HG02973 (cell line): ENCODE measurements around the gene FAM229A.
"Not testable (repeated sequence)": the region's sequence is repeated elsewhere in the genome, so short reads cannot be mapped to it uniquely, and the experiment has no call there.

Experiments
- ATAC-seq: cut with Tn5 transposase; IDR thresholded peaks from one replicate; pipeline ENCODE4 v1.9.1; 2021; ENCODE audit warnings: moderate library complexity; ENCODE audit not compliant: unreplicated experiment

FAM229A gene

GRCh38 chr1:32362474-32363313 is at the start of gene FAM229A, which contains the start of gene TSSK3:
Gene FAM229A, minus strand, starts transcription at chr1:32362485. Its CDS starts 394 bp downstream, at chr1:32362091.
Gene TSSK3, plus strand, starts transcription at chr1:32362539. Its CDS starts 163 bp downstream, at chr1:32362702.
- no peak for ATAC-seq

- ATAC-seq, result no peak
Observed at GRCh38 chr1:32411261-32411660, 49.0 kb upstream of the FAM229A start.

GRCh38 chr1:32406629-32407111 is 44.4 kb upstream of the FAM229A start:
- ATAC-seq, result no peak

- ATAC-seq, result no peak
Observed at GRCh38 chr1:32405672-32406467, 43.6 kb upstream of the FAM229A start.

- ATAC-seq, result no peak
Observed at GRCh38 chr1:32404946-32405345, 42.7 kb upstream of the FAM229A start.

- ATAC-seq, result no peak
Observed at GRCh38 chr1:32400876-32401631, 38.8 kb upstream of the FAM229A start.

GRCh38 chr1:32399843-32400242 is 37.6 kb upstream of the FAM229A start:
- no peak for ATAC-seq

- ATAC-seq, result no peak
Observed at GRCh38 chr1:32398401-32398800, 36.1 kb upstream of the FAM229A start.

- not testable (repeated sequence) for ATAC-seq
Observed at GRCh38 chr1:32396524-32396923, 34.2 kb upstream of the FAM229A start.

- ATAC-seq, result no peak
Observed at GRCh38 chr1:32394890-32395432, 32.7 kb upstream of the FAM229A start.

GRCh38 chr1:32394141-32394889 is 32.0 kb upstream of the FAM229A start, which contains the start of gene BSDC1:
Gene BSDC1, minus strand, starts transcription at chr1:32394441. Its CDS starts 27 bp downstream, at chr1:32394414.
- peak; percentile 90 for ATAC-seq

GRCh38 chr1:32393832-32394140 is 31.5 kb upstream of the FAM229A start:
- ATAC-seq, result peak; percentile 17

- no peak for ATAC-seq
Observed at GRCh38 chr1:32393136-32393535, 30.9 kb upstream of the FAM229A start.

GRCh38 chr1:32392325-32392724 is 30.0 kb upstream of the FAM229A start:
- ATAC-seq, result no peak

- no peak for ATAC-seq
Observed at GRCh38 chr1:32390904-32391870, 28.9 kb upstream of the FAM229A start.

- ATAC-seq, result no peak
Observed at GRCh38 chr1:32388641-32389040, 26.4 kb upstream of the FAM229A start.

GRCh38 chr1:32386676-32387392 is 24.5 kb upstream of the FAM229A start:
- no peak for ATAC-seq

- no peak for ATAC-seq
Observed at GRCh38 chr1:32380057-32380456, 17.8 kb upstream of the FAM229A start.
